HCT116 (cell line): ENCODE measurements around the gene GRPR. TPM values are rescaled to one million over a fixed set of nuclear protein-coding genes. Genes with fewer than 3 reads are reported as not detected.

Experiments used
- ATAC-seq: fragments of 200-7000 bp; cut with Tn5 transposase; 2 replicates; pipeline ENCODE4 v1.9.1; 2020; ENCODE audit warnings: mild to moderate bottlenecking, moderate library complexity
- BruUV-seq: library from RNA; stranded (reverse); fragments of 400-500 nt; replicated peaks from 2 replicates; lab custom pipeline; 2021; lab: Mats Ljungman, UMichigan
- CTCF ChIA-PET: fragments of 300-600 bp; sonication (Branson Sonifier 250); formaldehyde crosslinking; loops from one replicate; lab custom pipeline; 2021; ENCODE audit warnings: antibody characterized with exemption; lab: Charles Lee
- POLR2A ChIA-PET: fragments of 300-600, 350-600 bp; sonication (Branson Sonifier 250); formaldehyde crosslinking; loops from one replicate; lab custom pipeline; 2021; ENCODE audit warnings: antibody characterized with exemption; lab: Charles Lee
- RAD21 ChIA-PET, 2 experiments: fragments of 300-600 bp; sonication (Branson Sonifier 250); formaldehyde crosslinking; loops; one replicate each; lab custom pipeline; 2023; ENCODE audit warnings: low total read pairs in 2 of 2; ENCODE audit not compliant: uncharacterized antibody in 2 of 2, unreplicated experiment in 2 of 2, low non-redundant PET in 1 of 2; lab: Charles Lee
- DNase-seq: peaks from one replicate; pipeline ENCODE4 v3.0.0-alpha.2; 2010; ENCODE audit warnings: low read depth, low spot score
- H2AFZ ChIP-seq: fragments of 200-600 bp; shearing (Covaris generic), sonication (generic); 2 replicates; pipeline ENCODE4 v1.6.1; 2017; ENCODE audit warnings: low read depth, mixed run types, mixed read lengths, antibody characterized with exemption, low read length; ENCODE audit not compliant: poor library complexity, severe bottlenecking
- H3K27ac ChIP-seq: 2 replicates; pipeline ENCODE4 v1.5.1; 2012; ENCODE audit warnings: low read depth, low read length
- H3K27me3 ChIP-seq: fragments of 200-600 bp; sonication (generic); 2 replicates; pipeline ENCODE4 v1.6.1; 2016; ENCODE audit warnings: mixed run types, low read length, mixed read lengths; ENCODE audit not compliant: insufficient read depth
- H3K36me3 ChIP-seq, 2 experiments: fragments of 200-500 bp in 1 of 2; fragments of 200-600 bp in 1 of 2; sonication (Bioruptor generic) in 1 of 2; sonication (generic) in 1 of 2; 2 replicates each; pipeline versions ENCODE4 v1.5.1 to v1.6.1; 2014 to 2016; ENCODE audit warnings: low read length in 2 of 2, inconsistent platforms in 1 of 2, mixed read lengths in 1 of 2, mixed run types in 1 of 2; ENCODE audit not compliant: insufficient read depth in 2 of 2, control insufficient read depth in 1 of 2
- H3K4me1 ChIP-seq, 2 experiments: fragments of 200-600 bp in 1 of 2; sonication (generic) in 1 of 2; 2 replicates each; pipeline versions ENCODE4 v1.5.1 to v1.6.1; 2012 to 2017; ENCODE audit warnings: low read length in 2 of 2, inconsistent platforms in 1 of 2, mild to moderate bottlenecking in 1 of 2, mixed read lengths in 1 of 2, mixed run types in 1 of 2, moderate library complexity in 1 of 2; ENCODE audit not compliant: insufficient read depth in 2 of 2, control insufficient read depth in 1 of 2
- H3K4me2 ChIP-seq: fragments of 200-600 bp; sonication (generic); 2 replicates; pipeline ENCODE4 v1.6.1; 2017; ENCODE audit warnings: mixed run types, low read length, mixed read lengths
- H3K4me3 ChIP-seq, 2 experiments: fragments of 200-600 bp in 1 of 2; sonication (generic) in 1 of 2; replicated peaks in 1 of 2; 2 replicates each; pipeline ENCODE4 v1.5.1; 2011 to 2016; ENCODE audit warnings: low read length in 2 of 2, control low read depth in 1 of 2, low read depth in 1 of 2, mild to moderate bottlenecking in 1 of 2, mixed read lengths in 1 of 2, mixed run types in 1 of 2
- H3K79me2 ChIP-seq: fragments of 200-600 bp; sonication (generic); 2 replicates; pipeline ENCODE4 v1.6.1; 2017; ENCODE audit warnings: mild to moderate bottlenecking, mixed run types, low read length, moderate library complexity, mixed read lengths; ENCODE audit not compliant: insufficient read depth
- H3K9ac ChIP-seq: fragments of 200-600 bp; sonication (generic); 2 replicates; pipeline ENCODE4 v1.6.1; 2016; ENCODE audit warnings: low read length, mixed read lengths
- H3K9me2 ChIP-seq: fragments of 200-600 bp; sonication (generic), shearing (Covaris generic); 2 replicates; pipeline ENCODE4 v1.6.1; 2017; ENCODE audit warnings: mixed run types, mild to moderate bottlenecking, moderate library complexity; ENCODE audit not compliant: insufficient read depth
- H3K9me3 ChIP-seq, 2 experiments: fragments of 200-500 bp in 1 of 2; fragments of 200-600 bp in 1 of 2; sonication (Bioruptor generic) in 1 of 2; sonication (generic) in 1 of 2; 2 replicates each; pipeline ENCODE4 v1.6.1; 2014 to 2017; ENCODE audit warnings: low read length in 2 of 2, mixed read lengths in 2 of 2, inconsistent platforms in 1 of 2, low read depth in 1 of 2, mild to moderate bottlenecking in 1 of 2, mixed run types in 1 of 2, moderate library complexity in 1 of 2; ENCODE audit not compliant: control insufficient read depth in 1 of 2, insufficient read depth in 1 of 2
- H4K20me1 ChIP-seq: fragments of 200-600 bp; sonication (generic), shearing (Covaris generic); 2 replicates; pipeline ENCODE4 v1.6.1; 2017; ENCODE audit warnings: mixed run types, mild to moderate bottlenecking, moderate library complexity; ENCODE audit not compliant: insufficient read depth
- CBX3 ChIP-seq: IDR thresholded peaks from 2 replicates; pipeline ENCODE4 v1.6.1; 2012; ENCODE audit warnings: low read depth
- CEBPB ChIP-seq: IDR thresholded peaks from 2 replicates; pipeline ENCODE4 v1.6.1; 2012; ENCODE audit warnings: low read depth
- EGR1 ChIP-seq: IDR thresholded peaks from 2 replicates; pipeline ENCODE4 v1.6.1; 2012; ENCODE audit warnings: low read depth
- ELF1 ChIP-seq: IDR thresholded peaks from 2 replicates; pipeline ENCODE4 v1.6.1; 2012; ENCODE audit warnings: low read depth, borderline replicate concordance
- EZH2phosphoT487 ChIP-seq: fragments of 200-600 bp; IDR thresholded peaks from 2 replicates; pipeline ENCODE4 v1.6.1; 2018; ENCODE audit warnings: antibody characterized with exemption, borderline replicate concordance
- FOSL1 ChIP-seq: IDR thresholded peaks from 2 replicates; pipeline ENCODE4 v1.6.1; 2012; ENCODE audit warnings: low read depth
- MAX ChIP-seq: IDR thresholded peaks from 2 replicates; pipeline ENCODE4 v1.6.1; 2012
- POLR2AphosphoS5 ChIP-seq: IDR thresholded peaks from 2 replicates; pipeline ENCODE4 v1.6.1; 2011; ENCODE audit warnings: mild to moderate bottlenecking, low read depth, low read length, moderate library complexity
- RAD21 ChIP-seq: IDR thresholded peaks from 2 replicates; pipeline ENCODE4 v1.6.1; 2012; ENCODE audit warnings: low read depth, mild to moderate bottlenecking
- SIN3A ChIP-seq: IDR thresholded peaks from 2 replicates; pipeline ENCODE4 v1.6.1; 2012; ENCODE audit warnings: low read depth
- SP1 ChIP-seq: IDR thresholded peaks from 2 replicates; pipeline ENCODE4 v1.6.1; 2012; ENCODE audit warnings: low read depth
- ZFX ChIP-seq: fragments of 450-650 bp; IDR thresholded peaks from 2 replicates; pipeline ENCODE4 v1.6.1; 2017
- ZNF274 ChIP-seq: fragments of 200-500 bp; sonication (Bioruptor generic); IDR thresholded peaks from 2 replicates; pipeline ENCODE4 v1.6.1; 2014; ENCODE audit warnings: mild to moderate bottlenecking, low read depth, low read length, inconsistent platforms
- intact Hi-C: fragments of 100-400 bp; cut with micrococcal nuclease; formaldehyde crosslinking; loops from 2 replicates; pipeline ENCODE4 v1.10.0; 2022
- total RNA-seq: library from RNA; stranded (reverse); gene quantifications from one replicate; pipeline ENCODE4 v1.2.1, GENCODE V29; 2021; ENCODE audit not compliant: unreplicated experiment
- TF ChIP-seq, protein P1 (sequence below): IDR thresholded peaks from 2 replicates; pipeline ENCODE4 v1.6.1; 2012
- TF ChIP-seq, protein P2 (sequence below), 3 experiments: fragments of 200-600 bp in 1 of 3; sonication (generic) in 1 of 3; IDR thresholded peaks in 2 of 3; conservative IDR thresholded peaks in 1 of 3; 2 replicates each; pipeline ENCODE4 v1.5.1; 2012 to 2017; ENCODE audit warnings: low read depth in 2 of 3, low read length in 2 of 3, antibody characterized with exemption in 1 of 3, borderline replicate concordance in 1 of 3, control low read depth in 1 of 3, mild to moderate bottlenecking in 1 of 3, mixed read lengths in 1 of 3, mixed run types in 1 of 3, moderate library complexity in 1 of 3; ENCODE audit not compliant: insufficient read depth in 1 of 3
- TF ChIP-seq, protein P3 (sequence below): IDR thresholded peaks from 2 replicates; pipeline ENCODE4 v1.6.1; 2011; ENCODE audit warnings: mild to moderate bottlenecking, low read length, moderate library complexity; ENCODE audit not compliant: insufficient replicate concordance; ENCODE audit errors: extremely low read depth

GRPR gene
- total RNA-seq, 1 experiment from 2014 or later = 0.15 TPM

GRCh38 chrX:16136080-16136479, 12.7 kb downstream of the GRPR start:
- Histone ChIP-seq H3K27ac (no peak overlapping the region), H3K4me2 (no peak overlapping the region), H3K4me1 (no peaks in the 10 kb centered on the region), H3K27me3 (no peaks in the 10 kb centered on the region), H3K9me2 (no peaks in the 10 kb centered on the region), H3K4me3 (no peak overlapping the region), H3K9me3 (no peaks in the 10 kb centered on the region), H4K20me1 (no peaks in the 10 kb centered on the region), H3K9ac (no peak overlapping the region), H2AFZ (no peak overlapping the region), H3K36me3 (no peaks in the 10 kb centered on the region), H3K79me2 (no peaks in the 10 kb centered on the region)
- POLR2A ChIA-PET = interaction anchor here (0.6 kb wide), 1 partner anchor 19 kb away, joined by 7 read pairs; no protein-coding TSS in a partner anchor
- no TSS peak for BruUV-seq
- intact Hi-C loops = no loop called here
- TF ChIP-seq, protein P1, sequence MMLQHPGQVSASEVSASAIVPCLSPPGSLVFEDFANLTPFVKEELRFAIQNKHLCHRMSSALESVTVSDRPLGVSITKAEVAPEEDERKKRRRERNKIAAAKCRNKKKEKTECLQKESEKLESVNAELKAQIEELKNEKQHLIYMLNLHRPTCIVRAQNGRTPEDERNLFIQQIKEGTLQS = no peak
- no peak for TF ChIP-seq MAX
- no peak for TF ChIP-seq RAD21
- no peak for TF ChIP-seq CBX3
- RAD21 ChIA-PET = no interaction called here
- DNase-seq (no peak), ATAC-seq (no peak)
- CTCF ChIA-PET = no interaction called here

DNA sequence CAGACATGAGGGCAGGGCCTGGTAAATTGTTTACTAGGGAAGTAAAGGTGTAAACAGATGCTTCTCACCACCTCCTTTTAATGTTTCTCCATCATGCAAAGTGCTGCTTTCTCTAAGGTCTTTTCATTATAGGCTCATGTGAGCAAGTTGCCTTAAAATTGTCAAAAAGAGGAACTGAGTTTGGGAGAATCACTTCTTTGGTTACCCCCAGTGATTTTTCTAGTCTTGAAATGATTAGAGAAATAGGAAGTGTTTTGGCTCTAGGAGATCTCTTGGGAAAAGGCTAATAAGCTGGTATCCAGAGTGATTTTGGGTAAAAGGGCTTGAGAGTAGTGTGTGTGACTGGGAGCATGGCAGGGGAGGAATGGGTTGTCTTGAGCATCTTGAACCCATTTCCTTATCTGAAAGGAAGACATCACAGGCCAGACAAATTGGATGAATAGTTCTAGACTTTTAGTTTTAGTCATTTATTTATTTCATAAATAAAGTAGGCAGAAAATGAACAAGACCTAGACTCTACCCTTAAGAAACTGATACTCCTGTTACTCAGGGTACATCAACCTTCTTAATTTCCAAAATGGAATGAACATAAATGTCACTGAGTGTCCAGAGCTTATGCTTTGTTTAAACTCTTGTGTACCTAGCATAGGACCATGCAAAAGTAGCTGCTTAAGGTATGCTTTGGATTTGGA, 14.2 kb downstream of the GRPR start:
- Histone ChIP-seq H3K9ac (no peak overlapping the region), H3K4me1 (peaks cover 0 to 4% of the 10 kb centered on the region in 2 experiments; a peak in 1 of 4 replicates), H3K9me3 (no peaks in the 10 kb centered on the region), H3K4me3 (no peak overlapping the region), H4K20me1 (no peaks in the 10 kb centered on the region), H2AFZ (no peak overlapping the region), H3K4me2 (no peak overlapping the region), H3K27ac (no peak overlapping the region), H3K27me3 (no peaks in the 10 kb centered on the region), H3K79me2 (no peaks in the 10 kb centered on the region), H3K9me2 (no peaks in the 10 kb centered on the region), H3K36me3 (no peaks in the 10 kb centered on the region)
- CTCF ChIA-PET = interaction anchor here (0.9 to 1.7 kb wide), 3 partner anchors 10 to 75 kb away, joined by 3 to 6 read pairs (median 3); partner anchors contain the start of gene GRPR
- RAD21 ChIA-PET = no interaction called here
- ATAC-seq = no peak
- POLR2A ChIA-PET = no interaction called here
- intact Hi-C loops = no loop called here
- DNase-seq = no peak
- no TSS peak for BruUV-seq
- TF ChIP-seq, protein P2, sequence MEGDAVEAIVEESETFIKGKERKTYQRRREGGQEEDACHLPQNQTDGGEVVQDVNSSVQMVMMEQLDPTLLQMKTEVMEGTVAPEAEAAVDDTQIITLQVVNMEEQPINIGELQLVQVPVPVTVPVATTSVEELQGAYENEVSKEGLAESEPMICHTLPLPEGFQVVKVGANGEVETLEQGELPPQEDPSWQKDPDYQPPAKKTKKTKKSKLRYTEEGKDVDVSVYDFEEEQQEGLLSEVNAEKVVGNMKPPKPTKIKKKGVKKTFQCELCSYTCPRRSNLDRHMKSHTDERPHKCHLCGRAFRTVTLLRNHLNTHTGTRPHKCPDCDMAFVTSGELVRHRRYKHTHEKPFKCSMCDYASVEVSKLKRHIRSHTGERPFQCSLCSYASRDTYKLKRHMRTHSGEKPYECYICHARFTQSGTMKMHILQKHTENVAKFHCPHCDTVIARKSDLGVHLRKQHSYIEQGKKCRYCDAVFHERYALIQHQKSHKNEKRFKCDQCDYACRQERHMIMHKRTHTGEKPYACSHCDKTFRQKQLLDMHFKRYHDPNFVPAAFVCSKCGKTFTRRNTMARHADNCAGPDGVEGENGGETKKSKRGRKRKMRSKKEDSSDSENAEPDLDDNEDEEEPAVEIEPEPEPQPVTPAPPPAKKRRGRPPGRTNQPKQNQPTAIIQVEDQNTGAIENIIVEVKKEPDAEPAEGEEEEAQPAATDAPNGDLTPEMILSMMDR (IDR thresholded peaks at IDR 0.05 in 2 of 3, conservative IDR thresholded peaks at IDR 0.05 in 1 of 3; ENCODE audit: borderline replicate concordance in 1 of 3, insufficient read depth in 1 of 3, low read depth in 2 of 3, low read length in 2 of 3) = no peak
- TF ChIP-seq POLR2AphosphoS5 = no peak
- TF ChIP-seq EZH2phosphoT487 = no peak
- TF ChIP-seq, protein P3, sequence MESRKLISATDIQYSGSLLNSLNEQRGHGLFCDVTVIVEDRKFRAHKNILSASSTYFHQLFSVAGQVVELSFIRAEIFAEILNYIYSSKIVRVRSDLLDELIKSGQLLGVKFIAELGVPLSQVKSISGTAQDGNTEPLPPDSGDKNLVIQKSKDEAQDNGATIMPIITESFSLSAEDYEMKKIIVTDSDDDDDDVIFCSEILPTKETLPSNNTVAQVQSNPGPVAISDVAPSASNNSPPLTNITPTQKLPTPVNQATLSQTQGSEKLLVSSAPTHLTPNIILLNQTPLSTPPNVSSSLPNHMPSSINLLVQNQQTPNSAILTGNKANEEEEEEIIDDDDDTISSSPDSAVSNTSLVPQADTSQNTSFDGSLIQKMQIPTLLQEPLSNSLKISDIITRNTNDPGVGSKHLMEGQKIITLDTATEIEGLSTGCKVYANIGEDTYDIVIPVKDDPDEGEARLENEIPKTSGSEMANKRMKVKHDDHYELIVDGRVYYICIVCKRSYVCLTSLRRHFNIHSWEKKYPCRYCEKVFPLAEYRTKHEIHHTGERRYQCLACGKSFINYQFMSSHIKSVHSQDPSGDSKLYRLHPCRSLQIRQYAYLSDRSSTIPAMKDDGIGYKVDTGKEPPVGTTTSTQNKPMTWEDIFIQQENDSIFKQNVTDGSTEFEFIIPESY = no peak
- TF ChIP-seq EGR1 = no peak
- no peak for TF ChIP-seq FOSL1
- no peak for TF ChIP-seq SP1
- TF ChIP-seq ELF1 = no peak
- TF ChIP-seq CEBPB = no peak
- TF ChIP-seq CBX3 = no peak
- TF ChIP-seq SIN3A = no peak
- TF ChIP-seq MAX = no peak
- no peak for TF ChIP-seq ZFX
- TF ChIP-seq ZNF274 = no peak
